22Rv1 (cell line): Measurements from ENCODE around the gene GRIK5.

Source experiments
- H3K27ac ChIP-seq: fragments of 450-650 bp; 2 replicates; pipeline ENCODE4 v1.5.1; 2017
- CTCF ChIP-seq: fragments of 450-650 bp; IDR thresholded peaks from 2 replicates; pipeline ENCODE4 v1.5.1; 2017; ENCODE audit warnings: mild to moderate bottlenecking
- ZFX ChIP-seq: fragments of 450-650 bp; IDR thresholded peaks from 2 replicates; pipeline ENCODE4 v1.6.1; 2017; ENCODE audit warnings: antibody characterized with exemption, borderline replicate concordance

GRIK5 gene

GRCh38 chr19:42095142-42095813 is 25.3 kb upstream of the GRIK5 start:
- TF ChIP-seq CTCF (no peak), ZFX (no peak)
- H3K27ac ChIP-seq: no peak overlapping the region

- TF ChIP-seq ZFX (no peak), CTCF (no peak)
- H3K27ac ChIP-seq: no peak overlapping the region
Measured at GRCh38 chr19:42093926-42094325, 23.9 kb upstream of the GRIK5 start.

- TF ChIP-seq ZFX: no peak
- no peak overlapping the region for H3K27ac ChIP-seq
Measured at GRCh38 chr19:42093505-42093904, 23.5 kb upstream of the GRIK5 start.

- no peak overlapping the region for H3K27ac ChIP-seq
- TF ChIP-seq CTCF (peak; percentile 54), ZFX (no peak)
Measured at GRCh38 chr19:42092350-42092749, 22.3 kb upstream of the GRIK5 start.

GRCh38 chr19:42091742-42092141 is 21.7 kb upstream of the GRIK5 start:
- H3K27ac ChIP-seq: no peak overlapping the region
- TF ChIP-seq CTCF: no peak
- TF ChIP-seq ZFX: no peak

- no peak overlapping the region for H3K27ac ChIP-seq
- no peak for TF ChIP-seq ZFX
- no peak for TF ChIP-seq CTCF
Measured at GRCh38 chr19:42091300-42091699, 21.3 kb upstream of the GRIK5 start.

GRCh38 chr19:42090672-42091071 is 20.7 kb upstream of the GRIK5 start:
- H3K27ac ChIP-seq: no peak overlapping the region
- no peak for TF ChIP-seq CTCF
- no peak for TF ChIP-seq ZFX

- no peak for TF ChIP-seq CTCF
- TF ChIP-seq ZFX: no peak
- H3K27ac ChIP-seq: no peak overlapping the region
Measured at GRCh38 chr19:42089772-42090171, 19.8 kb upstream of the GRIK5 start.
